Body of pancreas (tissue), 4 donors: Measurements from ENCODE around the gene SLC17A9. TPM values are rescaled to one million over a fixed set of nuclear protein-coding genes. Genes with fewer than 3 reads are reported as not detected.

Source experiments
- ATAC-seq: fragments of 150-250 bp; one replicate; pipeline ENCODE4 v1.9.1; 2016
- DNase-seq, 4 donors: peaks; one replicate each; pipeline ENCODE4 v3.0.0-alpha.2; 2019
- H3K27ac ChIP-seq, 4 donors: fragments of 200-600 bp; sonication (generic); 1 replicate in 3 of 4; 2 replicates in 1 of 4; pipeline versions ENCODE4 v1.5.1 to v1.6.1; 2016 to 2019; ENCODE audit warnings: mild to moderate bottlenecking in 1 of 4, mixed read lengths in 1 of 4, moderate library complexity in 1 of 4
- H3K27me3 ChIP-seq, 2 donors: fragments of 200-600 bp; sonication (generic); one replicate each; pipeline ENCODE4 v1.6.0; 2016; ENCODE audit warnings: mild to moderate bottlenecking in 1 of 2
- H3K36me3 ChIP-seq, 2 donors: fragments of 200-600 bp; sonication (generic); replicated peaks in 1 of 2; 2 replicates each; pipeline ENCODE4 v1.5.1; 2016; ENCODE audit warnings: low read depth in 2 of 2; ENCODE audit not compliant: insufficient read depth in 1 of 2
- H3K4me1 ChIP-seq: fragments of 200-600 bp; sonication (generic); one replicate; pipeline ENCODE4 v1.6.0; 2016
- H3K4me3 ChIP-seq, 2 donors: fragments of 200-600 bp; sonication (generic); 1 replicate in 1 of 2; 2 replicates in 1 of 2; pipeline ENCODE4 v1.5.1; 2016 to 2019
- H3K9me3 ChIP-seq, 3 donors: fragments of 200-600 bp; sonication (generic); 1 replicate in 2 of 3; 2 replicates in 1 of 3; pipeline ENCODE4 v1.5.1; 2016
- CTCF ChIP-seq, 7 experiments: fragments of 450-650 bp in 4 of 7; fragments of 200-600 bp in 3 of 7; sonication (generic) in 3 of 7; IDR thresholded peaks; one replicate each; pipeline ENCODE4 v1.5.1; 2016 to 2019; ENCODE audit warnings: antibody characterized with exemption in 7 of 7
- POLR2A ChIP-seq, 3 donors: fragments of 450-650 bp; IDR thresholded peaks; one replicate each; pipeline ENCODE4 v1.6.1; 2016; ENCODE audit warnings: antibody characterized with exemption in 3 of 3, mild to moderate bottlenecking in 2 of 3
- WGBS, 2 donors: methylation state at CpG; one replicate each; pipeline ENCODE4 v1.1.5; 2017; 5-methylcytosine and 5-hydroxymethylcytosine counted together
- intact Hi-C: fragments of 100-400 bp; cut with DNase I; formaldehyde crosslinking; loops from one replicate; pipeline ENCODE4 v1.15.1; 2023
- total RNA-seq, 2 donors: library from RNA; depleted of rRNA; stranded (reverse); fragments of >200 nt; gene quantifications; one replicate each; pipeline ENCODE4 v1.1.0, GENCODE V29; 2016

Gene SLC17A9
- total RNA-seq: 1 to 10 TPM in 1 of 2 donors, under 1 TPM in 1; 0.78 to 4.9 TPM

GRCh38 chr20:62952373-62952967 lies at the start of gene SLC17A9:
TSS of gene SLC17A9 (plus strand) at chr20:62952709. CDS start at chr20:62952831, 122 bp downstream.
- Histone ChIP-seq H3K4me1 (peaks cover 18% of the 10 kb centered on the region), H3K9me3 (no peaks in the 10 kb centered on the region), H3K36me3 (no peaks in the 10 kb centered on the region), H3K27ac (peak within 1 kb of the TSS in 2 of 4 donors; percentile 28 to 62), H3K27me3 (no peaks in the 10 kb centered on the region), H3K4me3 (no peak within 1 kb of the TSS)
- peak; percentile 44 for ATAC-seq
- DNase-seq: peak; percentile 46 to 66 (median 65)
- intact Hi-C loops: no loop called here
- 6 to 31% methylated on average over 3 to 32 of the region's 37 CpGs for WGBS, 2 donors
- TF ChIP-seq POLR2A (IDR thresholded peaks at IDR 0.05) (no peak), CTCF (IDR thresholded peaks at IDR 0.05) (peak in 2 of 7 experiments; percentile 6 to 11)

GRCh38 chr20:62902926-62903615 lies 49.4 kb upstream of the SLC17A9 start:
- DNase-seq: no peak

GRCh38 chr20:62905536-62906117 lies 46.9 kb upstream of the SLC17A9 start:
- ATAC-seq: no peak
- intact Hi-C loops: no loop called here
- TF ChIP-seq CTCF (IDR thresholded peaks at IDR 0.05) (no peak), POLR2A (IDR thresholded peaks at IDR 0.05) (no peak)
- Histone ChIP-seq H3K9me3 (no peaks in the 10 kb centered on the region), H3K27ac (no peak overlapping the region), H3K4me1 (peaks cover 9% of the 10 kb centered on the region), H3K36me3 (peaks cover 22 to 50% of the 10 kb centered on the region in 2 donors), H3K27me3 (no peaks in the 10 kb centered on the region), H3K4me3 (no peak overlapping the region)
- 88 to 93% methylated on average over 17 of the region's 17 CpGs for WGBS, 2 donors
- no peak for DNase-seq

More at GRCh38 chr20:62902926-62903615, 49.4 kb upstream of the SLC17A9 start:
- Histone ChIP-seq H3K27me3 (no peaks in the 10 kb centered on the region), H3K9me3 (no peaks in the 10 kb centered on the region), H3K27ac (no peak overlapping the region), H3K36me3 (peaks cover 10 to 33% of the 10 kb centered on the region in 2 donors), H3K4me1 (peaks cover 29% of the 10 kb centered on the region), H3K4me3 (no peak overlapping the region)
- ATAC-seq: no peak
- WGBS, 2 donors: 78 to 81% methylated on average over 3 to 7 of the region's 7 CpGs
- TF ChIP-seq POLR2A (IDR thresholded peaks at IDR 0.05) (no peak), CTCF (IDR thresholded peaks at IDR 0.05) (no peak)
- intact Hi-C loops: no loop called here

GRCh38 chr20:62906209-62906608 lies 46.3 kb upstream of the SLC17A9 start:
- Histone ChIP-seq H3K27ac (no peak overlapping the region), H3K4me1 (peaks cover 3% of the 10 kb centered on the region), H3K4me3 (no peak overlapping the region), H3K27me3 (no peaks in the 10 kb centered on the region), H3K36me3 (peaks cover 28 to 56% of the 10 kb centered on the region in 2 donors), H3K9me3 (no peaks in the 10 kb centered on the region)
- ATAC-seq: no peak
- 77 to 96% methylated on average over 9 to 16 of the region's 16 CpGs for WGBS, 2 donors
- intact Hi-C loops: no loop called here
- TF ChIP-seq CTCF (IDR thresholded peaks at IDR 0.05) (no peak), POLR2A (IDR thresholded peaks at IDR 0.05) (no peak)
- peak in 1 of 4 donors; percentile 29 for DNase-seq
